AG08396 (cell line): Measurements from ENCODE around the gene PCED1A.
"Not testable (repeated sequence)": the region's sequence is repeated elsewhere in the genome, so short reads cannot be mapped to it uniquely, and the experiment has no call there.

Experiments
- DNase-seq: peaks from one replicate; pipeline ENCODE4 v3.0.0; 2012; ENCODE audit warnings: low spot score, mixed read lengths

PCED1A gene

GRCh38 chr20:2865630-2866029 lies 25.2 kb upstream of the PCED1A start:
- no peak for DNase-seq

GRCh38 chr20:2865101-2865500 lies 24.6 kb upstream of the PCED1A start:
- DNase-seq, result no peak

- no peak for DNase-seq
Measured at GRCh38 chr20:2864626-2865025, 24.2 kb upstream of the PCED1A start.

- DNase-seq, result peak; percentile 38
Measured at GRCh38 chr20:2859330-2860121, 19.1 kb upstream of the PCED1A start.

DNA sequence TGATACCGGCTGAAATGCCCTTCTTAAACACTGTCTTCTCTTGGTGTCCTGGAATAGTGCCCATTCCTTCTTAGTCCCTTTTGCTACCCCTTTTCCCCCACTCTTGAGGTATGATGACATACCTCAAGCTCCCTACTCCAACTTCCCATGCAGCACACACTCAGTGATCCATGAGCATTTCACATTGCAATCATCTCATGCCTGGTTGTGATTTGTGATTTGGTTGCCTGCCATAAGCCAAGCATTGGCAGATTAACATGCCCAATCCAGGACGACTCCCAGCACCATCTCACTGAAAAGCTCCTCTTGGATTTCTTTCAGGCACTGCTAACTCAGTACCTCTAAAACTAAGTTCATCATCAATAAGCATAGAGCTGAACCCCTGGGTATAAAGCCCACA lies 18.1 kb upstream of the PCED1A start:
- DNase-seq, result no peak

- DNase-seq, result no peak
Measured at GRCh38 chr20:2851086-2851485, 10.6 kb upstream of the PCED1A start.

DNA sequence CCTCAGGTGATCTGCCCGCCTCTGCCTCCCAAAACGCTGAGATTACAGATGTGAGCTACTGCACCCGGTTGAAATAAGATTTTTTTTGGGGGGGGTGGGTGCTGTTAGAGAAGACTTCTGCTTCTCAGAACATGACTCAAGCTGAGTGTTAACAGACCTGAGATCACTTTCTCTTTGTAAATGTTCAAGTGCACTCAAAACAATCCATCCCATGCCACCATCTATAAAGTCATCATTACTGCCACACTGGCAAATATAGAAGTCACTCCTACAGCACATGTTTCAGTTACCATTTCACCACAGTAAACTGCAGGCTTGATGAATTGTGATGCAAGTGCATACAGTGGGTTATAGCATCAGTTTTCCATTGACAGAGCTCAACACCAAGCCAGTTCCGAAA lies 9.1 kb upstream of the PCED1A start:
- DNase-seq, result no peak

- no peak for DNase-seq
Measured at GRCh38 chr20:2847802-2848201, 7.3 kb upstream of the PCED1A start.

DNA sequence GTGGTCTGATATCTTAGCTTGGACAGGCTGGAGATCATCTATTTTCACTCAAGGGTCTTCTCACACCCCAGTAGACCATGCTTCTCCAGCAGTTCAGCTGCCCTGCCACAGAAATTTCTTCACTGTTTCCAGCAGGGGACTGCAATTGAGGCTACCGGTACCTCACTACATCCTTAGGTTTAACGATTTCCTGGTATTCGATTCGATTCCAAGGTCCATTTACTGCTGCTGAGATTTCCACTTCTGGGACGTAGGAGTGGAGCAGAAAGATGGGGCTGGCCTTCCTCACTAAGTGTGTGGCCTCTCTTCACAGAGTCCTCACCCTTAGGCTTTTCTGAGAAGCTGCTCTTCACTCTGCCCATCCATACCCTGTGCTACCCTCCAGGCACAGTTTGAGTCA lies 6.2 kb upstream of the PCED1A start:
- DNase-seq, result no peak

GRCh38 chr20:2845607-2846006 lies 5.2 kb upstream of the PCED1A start:
- DNase-seq, result no peak

DNA sequence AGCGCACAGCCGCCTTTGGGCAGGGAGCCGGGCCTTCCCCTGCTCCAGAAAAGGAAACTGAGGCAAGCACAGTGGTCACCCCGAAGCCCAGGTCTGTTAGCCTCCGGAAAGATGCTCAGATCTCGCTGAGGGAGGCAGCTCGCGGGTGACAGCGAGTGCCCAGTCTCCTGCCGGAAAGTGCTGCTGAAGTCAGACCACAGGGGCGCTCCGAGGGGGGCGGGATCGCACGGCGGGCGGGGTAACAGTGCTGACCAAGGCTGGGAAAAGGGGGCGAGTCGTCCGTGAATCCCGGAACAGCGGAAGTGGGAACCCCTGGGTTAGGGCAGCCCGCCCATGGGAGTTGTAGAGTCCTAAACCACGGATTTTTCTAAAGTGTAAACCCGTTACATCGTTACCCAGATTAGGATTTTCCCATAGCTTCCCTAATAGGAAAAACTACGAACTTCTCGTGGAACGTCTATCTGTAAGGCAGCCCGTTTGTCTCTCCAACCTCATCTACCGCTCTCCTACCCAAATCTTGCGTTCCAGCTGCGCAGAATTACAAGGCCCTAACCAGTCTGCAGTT lies 594 bp upstream of the PCED1A start:
- DNase-seq, result peak; percentile 85

GRCh38 chr20:2839732-2840137 lies 720 bp downstream of the PCED1A start:
- no peak for DNase-seq

DNA sequence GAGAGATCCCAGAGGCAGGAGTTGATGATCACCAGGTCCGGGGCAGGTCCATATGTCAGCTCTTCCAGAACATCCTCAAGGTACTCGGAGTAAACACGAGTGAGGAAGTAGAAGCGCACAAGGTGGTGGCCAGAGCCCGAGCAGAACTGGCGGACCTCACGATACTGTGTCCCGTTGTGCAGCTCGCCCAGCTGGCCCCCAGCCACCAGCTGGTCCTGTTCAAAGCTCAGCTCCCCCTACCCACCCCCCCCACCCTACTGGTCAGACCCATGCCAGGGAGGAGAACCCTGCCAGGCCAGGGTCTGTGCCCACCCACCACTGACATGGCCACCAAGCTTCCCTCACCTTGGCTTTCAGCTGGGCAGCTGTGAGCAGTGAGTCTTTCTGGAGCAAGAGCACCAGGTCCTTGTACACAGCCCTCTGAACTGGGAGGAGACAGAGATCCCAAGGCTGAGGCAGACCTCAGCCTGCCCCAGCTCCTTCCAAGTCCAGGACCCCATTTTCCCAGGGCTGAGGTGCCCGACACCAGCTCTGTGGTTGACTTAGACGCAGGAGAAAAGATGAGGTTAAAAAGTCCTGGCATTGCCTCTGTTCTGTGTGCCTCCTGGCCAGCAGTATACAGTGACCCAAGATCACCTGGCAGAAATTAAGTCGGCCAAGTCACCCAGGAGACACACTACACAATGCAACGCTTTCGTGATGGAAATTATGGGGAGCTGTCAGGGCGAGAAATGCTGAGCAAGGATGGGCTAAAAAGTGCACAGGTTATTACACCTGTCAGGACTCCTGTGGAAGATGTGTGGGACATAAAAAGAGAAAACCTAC lies 1.4 kb downstream of the PCED1A start:
- DNase-seq, result no peak

DNA sequence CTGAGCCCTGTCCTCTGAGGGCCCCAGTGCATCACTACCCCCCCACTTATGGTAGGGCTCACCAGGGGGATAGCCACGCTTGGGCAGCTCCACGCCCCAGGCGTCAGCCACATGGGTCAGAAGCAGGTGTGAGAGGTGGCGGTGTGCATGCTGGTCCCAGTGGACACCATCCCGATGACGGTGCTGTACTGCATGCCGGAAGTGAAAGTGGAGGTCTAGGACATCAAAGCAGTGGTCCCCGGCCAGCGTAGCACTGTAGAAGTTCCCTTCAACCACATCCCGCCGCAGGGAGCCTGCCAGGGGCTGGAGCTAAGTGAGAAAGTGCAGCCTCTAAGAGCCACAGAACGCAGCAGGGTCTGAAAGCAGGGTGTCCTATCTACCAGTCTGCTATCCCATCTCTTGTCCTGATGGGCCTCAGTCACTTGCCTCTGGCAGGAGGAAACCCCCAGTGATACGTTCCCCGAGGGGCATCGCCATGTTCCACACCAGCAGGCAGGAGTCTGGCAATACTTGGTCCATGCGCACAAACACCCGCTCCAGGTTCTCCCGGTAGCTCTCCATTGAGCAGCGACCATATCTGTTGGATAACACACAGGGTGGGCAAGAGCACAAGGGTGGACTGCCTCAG lies 2.2 kb downstream of the PCED1A start:
- DNase-seq, result no peak

- no peak for DNase-seq
Measured at GRCh38 chr20:2837221-2837960, 3.1 kb downstream of the PCED1A start.

DNA sequence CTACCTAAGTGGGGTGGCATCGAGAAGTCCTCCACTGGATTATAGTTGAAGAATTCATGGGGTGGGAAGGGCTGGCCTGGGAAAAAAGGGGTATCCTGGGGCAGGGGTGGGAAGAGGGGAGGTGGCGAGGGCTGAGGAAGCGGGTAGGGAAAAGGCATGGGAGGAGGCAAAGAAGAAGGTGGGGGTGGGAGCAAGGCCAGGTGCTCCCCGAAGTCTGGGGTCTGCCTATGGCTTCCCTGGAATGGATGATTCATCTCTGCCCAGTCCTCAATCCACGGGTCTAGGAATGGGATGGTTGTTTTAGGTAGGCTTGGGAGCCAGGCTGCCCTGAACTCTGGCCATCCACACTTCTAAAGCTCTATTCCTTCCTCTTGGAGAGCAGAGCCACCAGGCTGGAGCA lies 4.4 kb downstream of the PCED1A start:
- no peak for DNase-seq

DNA sequence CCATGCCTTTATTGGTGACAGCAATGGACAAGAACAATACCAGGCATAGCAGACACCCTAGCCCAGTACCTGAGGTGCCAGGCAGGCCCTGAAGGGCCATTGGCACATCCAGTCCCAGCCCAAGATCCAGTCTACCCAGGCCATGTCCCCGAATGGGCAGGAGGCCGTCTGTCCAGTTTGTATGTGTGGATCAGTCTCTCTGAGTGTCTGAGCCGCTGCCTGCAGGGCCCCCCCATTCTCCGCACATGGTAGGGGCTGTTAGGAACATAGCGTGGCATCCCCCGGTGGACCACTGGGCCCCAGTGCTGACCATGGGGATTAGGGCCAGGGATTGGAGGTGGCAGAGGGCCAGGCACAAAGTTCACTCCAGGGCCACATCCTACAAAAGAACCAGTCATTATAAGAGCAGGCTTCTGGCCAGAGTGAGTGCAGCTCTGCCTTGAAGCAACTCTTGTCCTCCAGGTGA lies 5.1 kb downstream of the PCED1A start:
- no peak for DNase-seq

GRCh38 chr20:2834401-2835110 lies 5.9 kb downstream of the PCED1A start:
- DNase-seq, result no peak

DNA sequence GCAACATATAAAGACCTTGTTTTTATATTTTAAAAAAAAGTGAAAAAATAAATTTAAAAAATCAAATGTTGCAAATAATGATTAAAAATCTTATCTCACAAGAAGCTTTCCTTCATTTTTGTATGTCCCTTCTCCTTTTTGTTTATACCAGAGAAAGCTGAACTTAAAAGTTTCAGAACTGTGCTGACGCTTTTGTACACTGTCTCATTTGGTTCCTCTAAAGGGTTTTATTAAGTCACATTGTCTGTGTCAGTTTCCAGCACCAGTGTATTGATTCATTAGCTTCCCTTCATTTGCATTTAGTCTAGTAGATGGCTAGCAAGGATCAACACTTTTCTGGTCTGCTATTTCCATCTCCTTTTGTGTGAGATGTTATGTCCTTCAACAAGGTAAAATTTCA lies 6.7 kb downstream of the PCED1A start:
- DNase-seq, result no peak

DNA sequence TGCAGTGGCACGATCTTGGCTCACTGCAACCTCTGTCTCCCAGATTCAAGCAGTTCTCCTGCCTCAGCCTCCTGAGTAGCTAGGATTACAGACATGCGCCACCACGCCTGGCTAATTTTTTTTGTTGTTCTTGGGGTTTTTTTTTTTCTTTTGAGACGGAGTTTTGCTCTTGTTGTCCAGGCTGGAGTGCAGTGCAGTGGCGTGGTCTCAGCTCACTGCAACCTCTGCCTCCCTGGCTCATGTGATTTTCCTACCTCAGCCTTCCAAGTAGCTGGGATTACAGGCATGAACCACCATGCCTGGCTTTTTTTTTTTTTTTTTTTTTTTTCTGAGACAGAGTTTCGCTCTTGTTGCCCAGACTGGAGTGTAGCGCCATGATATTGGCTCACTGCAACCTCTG lies 9.2 kb downstream of the PCED1A start:
- not testable (repeated sequence) for DNase-seq

DNA sequence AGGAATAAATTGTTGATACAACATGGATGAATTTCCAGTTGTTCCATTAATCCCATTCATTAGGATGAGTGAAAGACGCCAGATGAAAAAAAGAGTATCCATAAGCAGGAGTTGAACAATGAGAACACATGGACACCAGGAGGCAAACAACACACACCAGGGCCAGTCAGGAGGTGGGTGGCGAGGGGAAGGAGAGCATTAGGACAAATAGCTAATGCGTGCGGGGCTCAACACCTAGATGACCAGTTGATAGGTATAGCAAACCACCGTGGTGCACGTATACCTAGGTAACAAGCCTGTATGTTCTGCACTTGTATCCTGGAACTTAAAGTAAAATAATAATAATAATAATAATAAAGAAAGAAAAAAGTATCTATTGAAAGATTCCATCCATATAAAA lies 11.1 kb downstream of the PCED1A start:
- DNase-seq, result no peak
